Measurements from ENCODE around the gene TBC1D22B.
A peak's percentile ranks its signal among the peaks of the same experiment; 100 is the strongest.

The TBC1D22B gene

GRCh38 chr6:37239950-37240713, 17.4 kb upstream of the TBC1D22B start:
- peak; percentile 42 to 83 (median 81) for DNase-seq

GRCh38 chr6:37241131-37241530, 16.4 kb upstream of the TBC1D22B start:
- no peak for DNase-seq

- DNase-seq: no peak
Observed at GRCh38 chr6:37241775-37242428, 15.7 kb upstream of the TBC1D22B start.

GRCh38 chr6:37242429-37243052, 15.0 kb upstream of the TBC1D22B start:
- no peak for DNase-seq

GRCh38 chr6:37243131-37243815, 14.3 kb upstream of the TBC1D22B start:
- no peak for DNase-seq

- DNase-seq: no peak
Observed at GRCh38 chr6:37243816-37244370, 13.7 kb upstream of the TBC1D22B start.

- peak; percentile 50 to 88 (median 67) for DNase-seq
Observed at GRCh38 chr6:37244430-37245310, 12.9 kb upstream of the TBC1D22B start.

GRCh38 chr6:37251211-37251780, 6.3 kb upstream of the TBC1D22B start:
- no peak for DNase-seq

- DNase-seq: no peak
Observed at GRCh38 chr6:37253486-37254007, 4.0 kb upstream of the TBC1D22B start.

- no peak for DNase-seq
Observed at GRCh38 chr6:37254881-37255280, 2.7 kb upstream of the TBC1D22B start.

- no peak for DNase-seq
Observed at GRCh38 chr6:37256692-37257319, 766 bp upstream of the TBC1D22B start.

GRCh38 chr6:37257320-37257633, 295 bp upstream of the TBC1D22B start:
- DNase-seq: no peak

GRCh38 chr6:37258405-37259105, 983 bp downstream of the TBC1D22B start:
- no peak for DNase-seq

GRCh38 chr6:37259191-37259590, 1.6 kb downstream of the TBC1D22B start:
- no peak for DNase-seq

- no peak for DNase-seq
Observed at GRCh38 chr6:37260040-37260439, 2.5 kb downstream of the TBC1D22B start.

- no peak for DNase-seq
Observed at GRCh38 chr6:37260444-37260843, 2.9 kb downstream of the TBC1D22B start.

GRCh38 chr6:37261198-37261597, 3.6 kb downstream of the TBC1D22B start:
- no peak for DNase-seq

GRCh38 chr6:37262446-37263026, 5.0 kb downstream of the TBC1D22B start:
- DNase-seq: peak in 1 of 3 experiments; percentile 20

GRCh38 chr6:37265001-37265400, 7.4 kb downstream of the TBC1D22B start:
- DNase-seq: peak in 1 of 3 experiments; percentile 3

- no peak for DNase-seq
Observed at GRCh38 chr6:37265860-37266259, 8.3 kb downstream of the TBC1D22B start.

All from NCI-H1417 (cell line).